Mesenchymal stem cell (in vitro differentiated cells and primary cell): ENCODE data around the gene AGPS.

Source experiments
- DNase-seq: peaks from one replicate; pipeline ENCODE4 v3.0.0-alpha.2; 2013
- H2AFZ ChIP-seq: one replicate; pipeline ENCODE4 v1.6.1; 2013; ENCODE audit warnings: low read depth, mild to moderate bottlenecking, control low read depth, inconsistent platforms, low read length, moderate library complexity
- H2AK5ac ChIP-seq: 2 replicates; pipeline ENCODE4 v1.6.1; 2013; ENCODE audit warnings: low read length, moderate library complexity, mild to moderate bottlenecking, inconsistent platforms; ENCODE audit not compliant: severe bottlenecking
- H2BK120ac ChIP-seq: one replicate; pipeline ENCODE4 v1.6.1; 2013; ENCODE audit warnings: low read depth, mild to moderate bottlenecking, inconsistent platforms, low read length, moderate library complexity
- H2BK12ac ChIP-seq, 2 experiments: one replicate each; pipeline ENCODE4 v1.6.1; 2013; ENCODE audit warnings: inconsistent platforms in 2 of 2, low read length in 2 of 2, mild to moderate bottlenecking in 2 of 2, moderate library complexity in 2 of 2, control low read depth in 1 of 2
- H2BK15ac ChIP-seq: one replicate; pipeline ENCODE4 v1.6.1; 2013; ENCODE audit warnings: mild to moderate bottlenecking, low read depth, inconsistent platforms; ENCODE audit not compliant: poor library complexity, severe bottlenecking
- H2BK5ac ChIP-seq: 2 replicates; pipeline ENCODE4 v1.6.1; 2013; ENCODE audit warnings: low read depth, mild to moderate bottlenecking, low read length, control low read depth, inconsistent platforms; ENCODE audit not compliant: poor library complexity, severe bottlenecking
- H3K14ac ChIP-seq, 2 experiments: one replicate each; pipeline ENCODE4 v1.6.1; 2013; ENCODE audit warnings: inconsistent platforms in 2 of 2, low read length in 2 of 2, control low read depth in 1 of 2, mild to moderate bottlenecking in 1 of 2, moderate library complexity in 1 of 2
- H3K18ac ChIP-seq, 2 experiments: one replicate each; pipeline ENCODE4 v1.6.1; 2013; ENCODE audit warnings: inconsistent platforms in 2 of 2, low read length in 2 of 2, control low read depth in 1 of 2, low read depth in 1 of 2, mild to moderate bottlenecking in 1 of 2
- H3K23ac ChIP-seq, 2 experiments: one replicate each; pipeline ENCODE4 v1.6.1; 2013; ENCODE audit warnings: inconsistent platforms in 2 of 2, low read length in 2 of 2, mild to moderate bottlenecking in 2 of 2, moderate library complexity in 2 of 2, control low read depth in 1 of 2
- H3K27ac ChIP-seq: 2 replicates; pipeline ENCODE4 v1.5.1; 2013; ENCODE audit warnings: mild to moderate bottlenecking, moderate library complexity, low read length, control low read depth, inconsistent platforms; ENCODE audit not compliant: poor library complexity, severe bottlenecking
- H3K27me3 ChIP-seq, 2 experiments: 2 replicates each; pipeline versions ENCODE4 v1.6.1 to v1.7.0; 2013; ENCODE audit warnings: low read length in 2 of 2, mild to moderate bottlenecking in 2 of 2, moderate library complexity in 2 of 2, control low read depth in 1 of 2, inconsistent platforms in 1 of 2; ENCODE audit not compliant: control insufficient read depth in 1 of 2, insufficient read depth in 1 of 2
- H3K36me3 ChIP-seq, 2 experiments: 2 replicates each; pipeline versions ENCODE4 v1.6.1 to v1.7.0; 2013; ENCODE audit warnings: low read length in 2 of 2, control low read depth in 1 of 2, inconsistent platforms in 1 of 2, low read depth in 1 of 2, mild to moderate bottlenecking in 1 of 2; ENCODE audit not compliant: insufficient read depth in 2 of 2, control insufficient read depth in 1 of 2
- H3K4ac ChIP-seq, 2 experiments: one replicate each; pipeline ENCODE4 v1.6.1; 2013; ENCODE audit warnings: inconsistent platforms in 2 of 2, low read length in 2 of 2, mild to moderate bottlenecking in 2 of 2, moderate library complexity in 2 of 2, control low read depth in 1 of 2, low read depth in 1 of 2
- H3K4me1 ChIP-seq: 2 replicates; pipeline ENCODE4 v1.6.1; 2013; ENCODE audit warnings: low read depth, low read length, control low read depth; ENCODE audit not compliant: control insufficient read depth, insufficient read depth
- H3K4me2 ChIP-seq: 2 replicates; pipeline ENCODE4 v1.6.1; 2013; ENCODE audit warnings: low read length, mild to moderate bottlenecking, inconsistent platforms; ENCODE audit not compliant: poor library complexity, severe bottlenecking
- H3K4me3 ChIP-seq, 2 experiments: 2 replicates each; pipeline versions ENCODE4 v1.5.1 to v1.7.0; 2013; ENCODE audit warnings: low read length in 2 of 2, mild to moderate bottlenecking in 2 of 2, control low read depth in 1 of 2, low read depth in 1 of 2; ENCODE audit not compliant: insufficient read depth in 1 of 2
- H3K79me1 ChIP-seq: replicated peaks from 2 replicates; pipeline ENCODE4 v1.6.1; 2013; ENCODE audit warnings: mild to moderate bottlenecking, control low read depth, low read length, inconsistent platforms; ENCODE audit not compliant: poor library complexity, severe bottlenecking
- H3K9ac ChIP-seq: 2 replicates; pipeline ENCODE4 v1.7.0; 2013; ENCODE audit warnings: mild to moderate bottlenecking, low read length, moderate library complexity
- H3K9me3 ChIP-seq: 2 replicates; pipeline ENCODE4 v1.7.0; 2013; ENCODE audit warnings: mild to moderate bottlenecking, low read length; ENCODE audit not compliant: control insufficient read depth
- H4K8ac ChIP-seq: one replicate; pipeline ENCODE4 v1.6.1; 2013; ENCODE audit warnings: inconsistent platforms, mild to moderate bottlenecking, low read length, moderate library complexity
- H4K91ac ChIP-seq: one replicate; pipeline ENCODE4 v1.6.1; 2013; ENCODE audit warnings: mild to moderate bottlenecking, low read length, inconsistent platforms
- whole genome bisulfite sequencing: methylation state at CpG from one replicate; pipeline ENCODE4 v1.1.7; 2013; ENCODE audit warnings: mixed read lengths; 5-methylcytosine and 5-hydroxymethylcytosine counted together

Gene AGPS

GRCh38 chr2:177397481-177398289 is 5.1 kb downstream of the AGPS start:
- no peak overlapping the region for H2BK12ac ChIP-seq
- H2BK120ac ChIP-seq: no peak overlapping the region
- H3K4me3 ChIP-seq: peak overlapping the region in 1 of 2 experiments; percentile 54
- no peak overlapping the region for H2BK15ac ChIP-seq
- H3K9ac ChIP-seq: peak overlapping the region; percentile 66
- H3K36me3 ChIP-seq: no peaks in the 10 kb centered on the region
- H3K9me3 ChIP-seq: no peaks in the 10 kb centered on the region
- H3K18ac ChIP-seq: peak overlapping the region; percentile 57 to 66
- peaks cover 1% of the 10 kb centered on the region for H3K79me1 ChIP-seq
- H3K4ac ChIP-seq: no peak overlapping the region
- no peak overlapping the region for H3K14ac ChIP-seq
- H3K27me3 ChIP-seq: no peaks in the 10 kb centered on the region
- H4K91ac ChIP-seq: no peak overlapping the region
- H3K23ac ChIP-seq: no peak overlapping the region
- H2AK5ac ChIP-seq: peak overlapping the region; percentile 80
- peak overlapping the region; percentile 96 for H3K27ac ChIP-seq
- 9% methylated on average over 5 of the region's 12 CpGs for WGBS
- H3K4me1 ChIP-seq: peaks cover 6% of the 10 kb centered on the region
- peak overlapping the region; percentile 29 for H3K4me2 ChIP-seq
- no peak overlapping the region for H4K8ac ChIP-seq
- peak overlapping the region; percentile 84 for H2BK5ac ChIP-seq
- H2AFZ ChIP-seq: no peak overlapping the region
- DNase-seq: peak; percentile 97

- Histone ChIP-seq H3K4me1 (peaks cover 6% of the 10 kb centered on the region), H2BK120ac (no peak overlapping the region), H3K4ac (no peak overlapping the region), H3K27me3 (no peaks in the 10 kb centered on the region), H3K18ac (no peak overlapping the region), H3K9me3 (no peaks in the 10 kb centered on the region), H3K9ac (peak overlapping the region; percentile 66), H3K36me3 (no peaks in the 10 kb centered on the region), H4K91ac (no peak overlapping the region), H2AFZ (no peak overlapping the region), H4K8ac (no peak overlapping the region), H2AK5ac (no peak overlapping the region), H3K14ac (no peak overlapping the region), H3K23ac (no peak overlapping the region), H3K4me3 (no peak overlapping the region), H3K4me2 (no peak overlapping the region), H3K79me1 (peaks cover 1% of the 10 kb centered on the region), H2BK12ac (no peak overlapping the region), H2BK15ac (no peak overlapping the region), H2BK5ac (no peak overlapping the region), H3K27ac (peak overlapping the region; percentile 44)
- peak; percentile 55 for DNase-seq
- no CpG with 5 or more reads among the region's 1 CpG for WGBS
Measured at GRCh38 chr2:177398290-177398683, 5.7 kb downstream of the AGPS start.

- Histone ChIP-seq H2AK5ac (no peak overlapping the region), H4K91ac (no peak overlapping the region), H2AFZ (no peak overlapping the region), H3K27me3 (no peaks in the 10 kb centered on the region), H3K36me3 (no peaks in the 10 kb centered on the region), H2BK15ac (no peak overlapping the region), H2BK120ac (no peak overlapping the region), H3K14ac (no peak overlapping the region), H4K8ac (no peak overlapping the region), H3K27ac (no peak overlapping the region), H3K4ac (no peak overlapping the region), H3K79me1 (peaks cover 1% of the 10 kb centered on the region), H2BK12ac (no peak overlapping the region), H3K4me1 (peaks cover 6% of the 10 kb centered on the region), H3K9ac (no peak overlapping the region), H3K4me3 (no peak overlapping the region), H2BK5ac (no peak overlapping the region), H3K23ac (no peak overlapping the region), H3K9me3 (no peaks in the 10 kb centered on the region), H3K18ac (no peak overlapping the region), H3K4me2 (no peak overlapping the region)
- DNase-seq: no peak
- no CpG with 5 or more reads among the region's 1 CpG for WGBS
Measured at GRCh38 chr2:177398791-177399190, 6.2 kb downstream of the AGPS start.

- Histone ChIP-seq H3K36me3 (no peaks in the 10 kb centered on the region), H3K18ac (peak overlapping the region in 1 of 2 experiments; percentile 74), H2BK15ac (no peak overlapping the region), H3K27me3 (no peaks in the 10 kb centered on the region), H2BK120ac (no peak overlapping the region), H3K14ac (no peak overlapping the region), H3K4ac (no peak overlapping the region), H3K4me2 (no peak overlapping the region), H2AK5ac (peak overlapping the region; percentile 80), H4K8ac (no peak overlapping the region), H3K27ac (no peak overlapping the region), H3K9ac (no peak overlapping the region), H2AFZ (no peak overlapping the region), H2BK12ac (no peak overlapping the region), H3K4me1 (peaks cover 6% of the 10 kb centered on the region), H4K91ac (no peak overlapping the region), H3K23ac (no peak overlapping the region), H3K9me3 (no peaks in the 10 kb centered on the region), H3K79me1 (peaks cover 1% of the 10 kb centered on the region), H2BK5ac (no peak overlapping the region), H3K4me3 (no peak overlapping the region)
- 100% methylated on average over 1 of the region's 1 CpG for WGBS
- DNase-seq: no peak
Measured at GRCh38 chr2:177399376-177399775, 6.8 kb downstream of the AGPS start.
